Keratinocyte (primary cell): ENCODE results near the gene C4orf54.

Source experiments
- CTCF ChIP-seq, 3 experiments: IDR thresholded peaks in 1 of 3; conservative IDR thresholded peaks in 1 of 3; optimal IDR thresholded peaks in 1 of 3; 2 replicates in 2 of 3; 3 replicates in 1 of 3; pipeline versions ENCODE3 to v1.5.1; 2011; ENCODE audit warnings: low read length in 3 of 3, mild to moderate bottlenecking in 3 of 3, moderate library complexity in 2 of 3, control low read depth in 1 of 3, inconsistent platforms in 1 of 3; ENCODE audit not compliant: insufficient read depth in 2 of 3; ENCODE audit errors: extremely low read depth in 1 of 3
- EZH2 ChIP-seq: IDR thresholded peaks from one replicate; pipeline ENCODE4 v1.6.1; 2012; ENCODE audit warnings: inconsistent platforms, mild to moderate bottlenecking, low read length, moderate library complexity

GRCh38 chr4:99657798-99658197 is at the start of gene C4orf54:
- TF ChIP-seq CTCF (optimal IDR thresholded peaks at IDR 0.05 in 1 of 3, IDR thresholded peaks at IDR 0.05 in 1 of 3, conservative IDR thresholded peaks at IDR 0.05 in 1 of 3; ENCODE audit: extremely low read depth in 1 of 3, insufficient read depth in 2 of 3, low read length in 3 of 3) = no peak
- TF ChIP-seq EZH2 = no peak
